GM19467 (cell line): ENCODE results near the gene RTTN.

ENCODE experiments used
- ATAC-seq: cut with Tn5 transposase; IDR thresholded peaks from one replicate; pipeline ENCODE4 v1.9.1; 2021; ENCODE audit warnings: mild to moderate bottlenecking, moderate library complexity; ENCODE audit not compliant: unreplicated experiment

Gene RTTN

DNA sequence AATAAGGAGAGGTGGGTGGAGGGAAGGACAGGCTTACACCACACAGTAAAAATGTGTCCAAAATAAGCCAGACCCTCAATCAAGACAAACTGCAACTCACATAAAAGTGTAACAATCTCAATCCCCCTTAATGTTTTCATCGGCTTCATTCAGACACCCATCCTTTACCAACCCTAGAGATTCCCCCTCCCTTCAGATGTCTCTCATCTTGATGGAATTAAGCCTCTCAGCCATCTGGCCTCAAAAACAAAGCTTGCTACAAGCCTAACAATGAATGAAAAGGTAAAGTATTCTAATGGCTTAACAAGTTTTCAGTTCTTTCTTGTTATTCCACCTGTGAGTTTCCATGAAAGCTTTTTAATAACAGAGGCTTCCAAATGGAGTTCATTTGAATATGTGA lies 5.2 kb downstream of the RTTN start:
- ATAC-seq: no peak

DNA sequence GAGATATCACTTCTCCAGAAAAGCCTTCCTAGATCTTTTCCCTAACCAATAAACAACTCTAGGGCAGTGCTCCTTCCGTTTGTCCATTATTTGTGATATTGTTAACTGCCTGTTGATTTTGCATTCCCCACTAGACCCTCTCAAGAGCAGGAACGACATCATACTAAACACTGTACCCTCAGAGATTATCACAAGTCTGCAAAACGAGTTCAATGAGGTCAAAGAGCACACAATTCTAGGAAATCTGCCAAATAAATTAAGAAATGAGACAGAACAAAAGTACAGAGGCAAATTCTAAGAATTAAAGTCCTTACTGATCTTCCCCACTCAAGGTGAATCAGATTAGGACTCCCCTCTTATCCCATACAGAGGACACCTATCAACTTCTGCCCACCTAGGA lies 7.6 kb downstream of the RTTN start:
- ATAC-seq: no peak

DNA sequence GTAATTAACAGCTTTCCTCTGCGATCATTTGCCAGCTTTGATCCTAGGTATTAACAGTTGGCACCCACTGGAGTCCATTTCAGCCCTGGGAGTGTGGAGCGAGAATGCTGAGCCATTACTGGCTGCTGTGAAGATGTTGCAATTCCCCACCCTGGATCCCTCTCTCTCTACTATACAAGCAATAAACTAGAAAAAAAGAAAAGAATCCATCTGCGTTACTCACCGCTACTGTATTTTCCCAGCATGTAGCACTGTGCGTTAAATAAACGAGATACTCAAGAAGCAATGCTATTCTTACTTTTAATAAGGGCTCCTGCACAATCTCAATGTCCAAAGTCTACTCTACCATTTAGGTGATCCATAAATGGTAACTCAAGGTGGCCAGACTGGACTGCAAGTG lies 8.5 kb downstream of the RTTN start:
- ATAC-seq: no peak

DNA sequence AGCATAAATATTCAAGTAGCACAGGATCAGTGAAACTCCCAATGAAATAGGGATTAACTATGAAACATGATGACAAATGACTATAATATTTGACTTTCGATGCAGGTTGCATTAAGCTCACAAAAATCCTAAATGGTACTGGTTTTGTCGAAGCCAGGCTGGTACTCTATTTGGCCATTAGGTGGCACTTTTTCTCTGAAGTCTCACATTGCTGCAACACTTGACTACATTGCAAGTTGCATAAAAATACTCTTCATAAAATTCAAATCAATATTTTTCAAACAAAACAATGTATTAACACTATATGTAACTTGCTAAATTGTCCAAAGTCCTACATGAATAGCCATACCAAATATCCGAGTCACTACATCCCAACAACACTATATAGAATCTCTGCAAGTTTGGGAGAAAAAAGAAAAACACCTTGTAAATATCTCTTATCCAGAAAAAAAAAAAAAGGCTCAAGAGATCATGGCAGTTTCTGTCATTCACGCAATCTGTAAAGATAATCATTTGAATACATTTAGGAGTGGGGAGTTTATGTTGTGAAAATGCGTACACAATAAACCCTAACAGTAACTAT lies 9.5 kb downstream of the RTTN start:
- ATAC-seq: no peak

DNA sequence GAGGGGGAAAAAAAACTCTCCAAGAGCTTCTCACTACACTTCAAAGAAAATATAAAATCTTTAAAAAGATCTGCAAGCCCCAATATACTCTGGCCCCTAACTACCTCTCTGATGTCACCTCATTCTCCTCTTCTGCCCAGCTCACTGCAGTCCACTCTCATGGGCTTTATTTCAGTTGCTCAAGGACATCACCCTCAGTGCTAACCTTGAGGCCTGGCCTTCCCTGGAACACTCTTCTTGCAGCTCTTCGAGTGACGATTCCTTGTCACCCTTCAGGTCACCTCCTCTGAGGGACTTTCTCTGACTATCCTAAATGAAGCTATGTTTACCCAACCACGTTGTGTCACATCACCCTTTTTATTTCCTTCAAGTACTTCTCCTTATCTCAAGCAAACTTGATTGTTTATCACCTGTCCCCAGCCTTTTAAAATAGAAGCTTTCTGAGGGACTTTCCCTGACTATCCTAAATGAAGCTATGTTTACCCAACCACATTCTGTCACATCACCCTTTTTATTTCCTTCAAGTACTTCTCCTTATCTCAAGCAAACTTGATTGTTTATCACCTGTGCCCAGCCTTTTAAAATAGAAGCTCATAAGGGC lies 10.4 kb downstream of the RTTN start:
- ATAC-seq: peak; percentile 30

DNA sequence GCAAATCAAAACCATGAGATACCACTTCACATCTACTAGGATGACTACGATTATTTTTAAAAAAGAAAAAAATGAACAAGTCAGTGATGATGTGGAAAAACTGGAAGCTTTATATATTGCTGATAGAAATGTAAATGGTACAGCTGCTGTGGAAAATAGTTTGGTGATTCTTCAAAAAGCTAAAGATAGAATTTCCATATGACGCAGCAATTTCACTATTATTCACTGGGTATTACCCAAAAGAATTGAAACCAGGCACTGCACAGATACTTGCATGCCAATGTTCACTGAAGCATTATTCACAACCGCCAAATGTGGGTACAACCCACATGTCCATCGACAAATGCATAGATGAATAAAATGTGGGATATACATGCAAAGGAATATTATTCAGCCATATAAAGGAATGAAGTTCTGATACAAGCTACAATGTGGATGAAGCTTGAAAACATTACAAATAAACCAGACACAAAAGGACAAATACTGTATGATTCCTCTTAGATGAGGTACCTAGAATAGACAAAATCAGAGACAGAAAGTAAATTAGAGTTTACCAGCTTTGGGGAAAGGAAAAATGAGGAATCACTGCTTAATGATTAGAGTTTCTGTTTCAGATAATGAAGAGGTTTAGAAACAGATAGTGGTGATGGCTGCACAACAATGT lies 11.1 kb downstream of the RTTN start:
- ATAC-seq: peak; percentile 83

DNA sequence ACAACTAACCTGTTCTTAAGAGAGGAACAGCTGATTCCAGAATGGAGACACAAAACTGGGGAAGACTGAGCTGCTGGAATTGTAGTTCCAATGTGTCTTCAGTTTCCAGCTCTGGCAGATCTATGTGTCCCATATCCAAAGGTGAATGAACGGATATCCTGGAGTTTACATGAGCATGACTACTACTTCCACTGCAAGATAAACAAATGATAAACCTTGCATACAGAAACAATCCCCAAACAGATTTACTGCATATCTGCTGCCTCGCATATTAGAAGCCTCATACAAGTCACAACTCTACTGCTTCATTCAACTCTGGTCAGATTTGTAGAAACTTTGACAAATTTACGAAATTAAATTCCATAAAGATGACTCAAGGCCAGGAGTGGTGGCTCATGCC lies 15.0 kb downstream of the RTTN start:
- no peak for ATAC-seq

DNA sequence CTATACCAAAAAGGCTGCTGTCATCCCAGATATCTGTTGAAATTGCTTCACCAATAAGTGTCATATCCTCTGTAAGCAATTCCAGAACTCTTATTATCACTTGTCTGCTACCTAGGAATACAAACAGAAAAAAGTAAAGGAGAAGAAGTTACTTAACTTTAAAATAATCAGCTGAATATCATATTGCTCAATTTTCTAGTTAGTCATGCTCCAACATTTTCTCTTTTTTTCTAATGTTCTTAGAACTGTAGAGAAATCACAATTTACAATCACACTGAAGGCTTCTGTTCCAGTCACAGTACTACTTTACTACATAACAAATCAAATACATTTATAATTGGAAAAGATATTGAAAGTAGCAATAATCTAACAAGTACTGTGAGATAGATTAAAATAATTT lies 17.4 kb downstream of the RTTN start:
- ATAC-seq: no peak

DNA sequence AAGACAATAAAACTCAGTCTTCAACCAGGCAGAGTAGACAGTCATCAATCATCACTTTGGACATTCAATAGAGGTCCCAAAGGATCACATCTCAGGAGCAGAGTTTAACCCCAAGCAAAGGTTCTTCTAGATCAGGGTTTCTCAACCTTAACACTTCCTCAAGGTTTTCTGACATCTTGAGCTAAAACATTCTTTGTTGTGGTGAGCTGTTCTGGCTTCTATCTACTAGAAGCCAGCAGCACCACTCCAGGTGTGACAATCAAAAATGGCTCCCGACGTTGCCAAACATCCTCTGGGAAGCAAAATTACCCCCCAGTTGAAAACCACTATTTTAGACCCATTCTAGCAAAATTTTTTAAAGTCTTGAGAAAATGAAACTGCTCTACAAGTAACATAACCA lies 22.0 kb downstream of the RTTN start:
- no peak for ATAC-seq

DNA sequence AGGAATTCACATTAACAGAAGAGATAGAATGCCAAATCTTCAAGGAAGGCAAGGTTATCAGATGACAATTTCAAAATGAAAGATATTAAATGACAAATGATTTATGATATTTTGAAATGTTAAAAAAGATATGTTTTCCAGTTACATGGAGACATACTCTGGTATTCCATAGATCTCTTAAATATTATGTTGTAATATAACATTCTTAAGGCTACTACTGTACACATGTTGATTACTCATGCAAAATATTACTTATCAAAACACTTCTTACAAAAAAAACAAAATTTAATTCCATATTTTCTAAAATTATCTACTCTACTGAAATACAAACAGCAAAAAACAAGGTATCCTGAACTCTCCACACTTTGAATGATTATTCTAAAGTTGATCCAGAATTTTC lies 22.9 kb downstream of the RTTN start:
- no peak for ATAC-seq

DNA sequence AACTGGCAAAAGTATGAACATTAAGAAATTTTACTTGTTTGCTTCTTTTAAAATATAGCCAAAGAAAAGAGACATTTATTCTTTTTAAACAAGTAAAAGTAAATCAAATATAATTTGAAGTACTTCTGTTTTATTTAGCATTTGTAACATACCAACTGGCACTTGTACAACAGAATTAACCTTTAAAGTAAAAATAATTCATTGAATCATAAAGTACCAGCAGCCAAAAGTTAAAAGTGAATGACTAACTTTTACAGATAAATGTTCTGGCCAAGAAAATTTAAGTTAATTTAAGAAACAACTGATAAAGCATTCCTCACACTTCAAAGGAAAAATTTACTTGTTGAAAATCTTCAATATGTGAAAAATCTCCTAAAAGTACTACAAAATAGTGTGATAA lies 23.8 kb downstream of the RTTN start:
- ATAC-seq: no peak

DNA sequence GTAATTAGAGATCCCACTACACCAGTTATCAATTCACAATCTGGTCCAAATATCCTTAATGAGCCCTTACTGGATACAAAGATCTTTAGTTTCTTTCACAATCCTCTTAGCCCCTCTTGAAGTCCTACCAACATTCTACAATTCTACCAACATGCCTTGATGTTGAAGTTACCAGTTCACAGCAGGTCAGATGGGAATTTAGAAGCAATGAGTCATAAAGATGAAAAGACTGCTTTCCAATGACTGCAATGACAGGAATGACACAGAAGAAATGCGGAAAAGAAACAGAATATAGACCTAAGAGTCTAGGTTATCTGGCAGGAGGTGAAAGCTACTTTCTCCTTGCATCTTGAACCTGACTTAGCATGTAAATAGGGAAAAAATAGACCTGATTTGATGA lies 24.5 kb downstream of the RTTN start:
- ATAC-seq: no peak

DNA sequence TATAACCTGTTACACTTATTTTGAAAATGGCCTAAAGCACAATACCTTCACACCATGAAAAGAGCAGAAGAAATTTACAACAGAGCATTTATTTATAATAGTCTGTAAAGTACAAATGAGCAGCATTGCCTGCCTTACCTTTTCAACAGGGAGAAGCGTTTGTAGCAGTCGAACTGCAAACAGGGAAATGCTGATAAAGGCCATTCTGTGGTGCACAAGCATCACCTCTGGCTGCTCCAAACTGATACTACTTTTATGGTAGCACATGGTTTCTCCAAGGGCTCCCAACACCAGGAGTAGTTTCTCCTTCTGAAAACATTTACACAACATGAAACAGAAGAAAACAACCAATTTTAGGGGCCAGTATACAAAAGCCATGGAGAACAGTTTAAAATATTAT lies 28.9 kb downstream of the RTTN start:
- ATAC-seq: no peak

DNA sequence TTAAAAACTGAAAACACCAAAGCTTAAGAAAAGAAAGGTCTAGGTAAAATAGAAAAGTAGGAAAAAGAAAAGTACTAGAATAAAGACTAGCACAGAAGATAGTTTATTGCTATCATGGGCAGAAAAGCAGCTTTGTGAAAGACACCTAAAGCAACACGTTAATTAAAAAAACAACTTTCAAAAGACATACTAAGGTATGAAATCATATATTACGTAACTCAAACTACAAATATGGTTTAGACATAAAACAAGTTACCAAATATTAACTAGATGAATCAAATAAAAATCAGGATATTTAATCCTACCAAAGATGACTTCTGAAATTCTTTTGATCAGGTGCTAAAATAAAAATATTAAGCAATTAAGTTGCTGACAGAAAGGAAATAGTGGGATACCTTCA lies 30.3 kb downstream of the RTTN start:
- no peak for ATAC-seq

DNA sequence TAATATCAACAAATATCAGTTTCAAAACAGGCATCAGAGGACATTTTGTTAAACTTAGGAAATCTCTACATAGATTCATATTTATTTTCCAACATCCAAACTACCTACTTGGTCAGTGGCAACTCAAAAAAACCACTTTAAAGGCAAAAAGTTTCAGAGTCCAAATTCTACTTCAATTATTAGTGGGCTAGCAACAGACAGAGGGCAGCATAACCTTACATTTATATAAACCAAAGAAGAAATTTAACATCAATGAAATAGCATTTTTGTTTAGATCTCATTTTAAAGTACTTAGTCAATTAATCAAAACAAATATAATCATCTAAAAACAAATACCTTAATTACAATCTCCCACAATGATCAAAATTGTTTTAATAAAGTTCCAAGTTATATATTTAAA lies 33.3 kb downstream of the RTTN start:
- ATAC-seq: no peak

DNA sequence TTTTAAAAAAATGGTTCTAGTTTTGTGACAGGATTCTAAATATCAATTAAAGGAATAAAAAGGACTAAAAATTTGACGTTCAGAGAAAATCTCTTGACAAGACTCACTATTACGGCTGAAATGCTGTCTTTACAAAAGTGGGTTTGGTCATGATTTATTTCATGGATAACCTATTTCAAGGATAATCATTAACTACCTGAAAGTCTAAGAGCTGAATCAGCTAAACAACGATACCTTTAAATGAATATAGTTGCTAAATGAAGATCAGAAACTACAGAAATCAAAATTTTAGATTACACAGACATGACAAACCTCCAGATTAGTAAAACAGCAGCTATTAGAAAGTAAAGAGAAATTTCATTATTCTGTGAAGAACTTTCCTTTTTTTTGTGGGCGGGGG lies 35.7 kb downstream of the RTTN start:
- ATAC-seq: no peak

DNA sequence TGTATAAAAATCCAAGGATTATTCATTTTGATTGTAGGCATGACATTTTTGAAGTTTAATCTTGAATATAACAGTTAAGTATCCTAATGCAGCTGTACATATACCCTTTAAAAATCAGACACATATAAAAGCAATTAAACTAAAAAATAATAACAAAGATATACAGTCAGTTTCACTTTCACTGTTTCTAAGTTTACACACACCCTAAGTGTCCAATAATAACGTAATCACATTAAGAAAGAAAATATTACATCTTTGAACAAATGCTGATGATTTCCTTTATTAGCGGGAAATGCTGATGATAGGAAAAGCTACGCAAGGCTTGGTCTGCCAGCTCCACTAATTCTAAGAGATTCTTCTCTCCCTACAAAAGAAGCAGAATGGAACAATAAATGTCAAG lies 38.8 kb downstream of the RTTN start:
- no peak for ATAC-seq

DNA sequence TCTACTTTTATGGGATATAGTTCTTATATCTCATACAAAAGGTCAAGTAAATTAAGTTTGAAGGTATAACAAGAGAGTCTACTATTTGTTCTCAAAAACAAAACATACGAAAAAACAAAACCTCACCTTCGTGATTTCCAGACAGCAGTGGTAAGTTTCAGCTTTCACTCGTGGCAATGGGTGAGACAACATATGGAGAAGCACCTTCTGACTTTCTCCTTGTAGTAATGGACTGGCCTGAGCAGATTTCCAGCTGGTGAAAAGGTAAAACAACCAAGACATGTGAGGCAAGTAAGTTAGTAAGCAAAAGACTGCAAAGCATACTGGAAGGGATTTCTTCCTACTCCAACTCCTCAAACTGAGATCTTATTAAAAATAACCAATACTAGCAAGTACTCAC lies 39.6 kb downstream of the RTTN start:
- ATAC-seq: peak; percentile 63

DNA sequence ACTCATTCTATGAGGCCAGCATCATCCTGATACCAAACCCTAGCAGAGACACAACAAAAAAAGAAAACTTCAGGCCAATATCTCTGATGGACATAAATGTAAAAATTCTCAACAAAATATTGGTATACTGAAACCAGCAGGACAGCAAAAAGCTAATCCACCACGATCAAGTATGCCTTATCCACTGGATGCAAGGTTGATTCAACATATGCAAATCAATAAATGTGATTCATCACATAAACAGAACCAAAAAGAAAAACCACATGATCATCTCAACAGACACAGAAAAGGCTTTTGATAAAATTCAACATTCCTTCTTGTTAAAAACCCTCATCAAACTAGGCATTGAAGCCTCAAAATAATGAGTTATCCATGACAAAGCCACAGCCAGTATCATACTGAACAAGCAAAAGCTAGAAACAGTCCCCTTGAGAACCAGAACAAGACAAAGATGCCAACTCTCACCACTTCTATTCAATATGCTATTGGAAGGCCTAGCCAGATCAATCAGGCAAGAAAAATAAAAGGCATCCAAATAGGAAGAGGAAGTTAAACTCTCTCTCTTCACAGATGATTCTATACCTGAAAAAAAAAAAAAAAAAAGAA lies 45.3 kb downstream of the RTTN start:
- no peak for ATAC-seq

DNA sequence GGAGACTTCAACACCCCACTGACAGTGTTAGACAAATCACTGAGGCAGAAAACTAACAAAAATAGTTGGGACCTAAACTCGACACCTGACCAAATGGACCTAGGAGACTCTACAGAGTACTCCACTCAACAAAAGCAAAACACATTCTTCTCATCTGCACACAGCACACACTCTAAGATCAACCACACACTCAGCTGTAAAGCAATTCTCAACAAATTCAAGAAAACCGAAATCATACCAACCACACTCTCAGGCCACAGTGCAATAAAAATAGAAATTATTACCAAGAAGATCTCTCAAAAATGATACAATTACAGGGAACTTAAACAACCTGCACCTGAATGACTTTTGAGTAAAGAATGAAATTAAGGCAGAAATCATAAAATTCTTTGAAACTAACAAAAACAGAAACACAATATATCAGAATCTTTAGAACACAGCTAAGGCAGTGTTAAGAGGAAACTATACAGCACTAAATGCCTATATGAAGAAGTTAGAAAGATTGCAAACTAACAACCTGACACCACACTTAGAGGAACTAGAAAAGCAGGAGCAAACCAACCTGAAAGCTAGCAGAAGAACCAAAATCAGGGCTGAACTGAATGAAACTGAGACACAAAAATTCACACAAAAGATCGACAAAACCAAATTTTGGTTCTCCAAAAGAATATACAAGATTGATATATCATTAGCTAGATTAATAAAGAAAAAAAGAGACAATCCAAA lies 46.3 kb downstream of the RTTN start:
- ATAC-seq: peak; percentile 85

DNA sequence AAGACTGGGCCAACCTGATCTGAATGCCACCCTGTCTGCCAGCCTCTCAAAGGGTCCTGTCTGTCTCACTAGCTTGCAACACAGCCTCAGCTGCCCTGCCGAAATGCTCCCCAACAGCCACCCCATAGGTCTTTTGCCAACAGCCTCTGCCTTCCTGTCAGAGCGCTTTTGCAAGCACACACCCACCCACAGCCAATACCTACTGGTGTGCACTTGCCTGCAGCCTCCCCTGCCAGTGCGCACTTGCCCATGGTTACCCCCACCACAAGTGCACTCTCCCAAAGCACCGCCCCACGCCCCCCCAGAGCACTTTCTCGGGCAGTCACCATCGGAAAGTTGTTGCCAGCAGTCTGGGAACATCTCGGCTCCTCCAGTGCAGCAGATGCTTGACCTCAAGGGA lies 48.6 kb downstream of the RTTN start:
- no peak for ATAC-seq
